MM.1S (cell line): ENCODE results near the gene LMO7.

Experiments used
- DNase-seq: peaks from one replicate; pipeline ENCODE4 v3.0.0-alpha.2; 2015
- H2AFZ ChIP-seq: fragments of 300-600 bp; sonication (generic); 2 replicates; pipeline ENCODE4 v1.6.0; 2016; ENCODE audit warnings: antibody characterized with exemption, low read length
- H3F3A ChIP-seq: fragments of 300-600 bp; sonication (generic); 2 replicates; pipeline ENCODE4 v1.6.1; 2016; ENCODE audit warnings: mild to moderate bottlenecking, antibody characterized with exemption, low read length, moderate library complexity, mixed read lengths; ENCODE audit not compliant: insufficient read depth
- H3K27ac ChIP-seq: fragments of 300-600 bp; sonication (generic); 2 replicates; pipeline ENCODE4 v1.5.1; 2016; ENCODE audit warnings: mild to moderate bottlenecking, low read length
- H3K27me3 ChIP-seq: fragments of 300-600 bp; sonication (generic); replicated peaks from 2 replicates; pipeline ENCODE4 v1.6.0; 2016; ENCODE audit warnings: low read length; ENCODE audit not compliant: insufficient read depth
- H3K36me3 ChIP-seq: fragments of 300-600 bp; sonication (generic); replicated peaks from 2 replicates; pipeline ENCODE4 v1.6.1; 2016; ENCODE audit warnings: mild to moderate bottlenecking, low read length, mixed read lengths; ENCODE audit not compliant: insufficient read depth
- H3K4me1 ChIP-seq: fragments of 300-600 bp; sonication (generic); 2 replicates; pipeline ENCODE4 v1.6.1; 2016; ENCODE audit warnings: low read length, mixed read lengths
- H3K4me2 ChIP-seq: fragments of 300-600 bp; sonication (generic); 2 replicates; pipeline ENCODE4 v1.6.0; 2016; ENCODE audit warnings: low read depth, low read length
- H3K4me3 ChIP-seq: fragments of 300-600 bp; sonication (generic); 2 replicates; pipeline ENCODE4 v1.5.1; 2016; ENCODE audit warnings: low read length, mixed read lengths
- H3K79me2 ChIP-seq: fragments of 300-600 bp; sonication (generic); 2 replicates; pipeline ENCODE4 v1.6.1; 2016; ENCODE audit warnings: mixed run types, low read length, mixed read lengths
- H3K9ac ChIP-seq: fragments of 300-600 bp; sonication (generic); 2 replicates; pipeline ENCODE4 v1.6.1; 2016; ENCODE audit warnings: low read length, mixed read lengths
- H3K9me2 ChIP-seq: fragments of 300-600 bp; sonication (generic); replicated peaks from 2 replicates; pipeline ENCODE4 v1.6.1; 2016; ENCODE audit warnings: mild to moderate bottlenecking, low read length, mixed read lengths; ENCODE audit not compliant: insufficient read depth
- H3K9me3 ChIP-seq: fragments of 300-600 bp; sonication (generic); replicated peaks from 2 replicates; pipeline ENCODE4 v1.6.1; 2016; ENCODE audit warnings: mild to moderate bottlenecking, low read length, mixed read lengths; ENCODE audit not compliant: insufficient read depth
- H4K20me1 ChIP-seq: fragments of 300-600 bp; sonication (generic); 2 replicates; pipeline ENCODE4 v1.6.1; 2016; ENCODE audit warnings: mild to moderate bottlenecking, low read length, moderate library complexity, mixed read lengths; ENCODE audit not compliant: insufficient read depth
- EZH2 ChIP-seq: fragments of 300-600 bp; sonication (generic); optimal IDR thresholded peaks from 2 replicates; pipeline ENCODE3; 2017; ENCODE audit warnings: low read depth, mild to moderate bottlenecking, antibody characterized with exemption, low read length, mixed read lengths
- EZH2phosphoT487 ChIP-seq: fragments of 300-600 bp; sonication (generic); IDR thresholded peaks from 2 replicates; pipeline ENCODE4 v1.6.1; 2018; ENCODE audit warnings: antibody characterized with exemption, low read length
- TF ChIP-seq, protein P1 (sequence below): fragments of 300-600 bp; sonication (generic); IDR thresholded peaks from 2 replicates; pipeline ENCODE4 v1.5.1; 2016; ENCODE audit warnings: antibody characterized with exemption, low read length, mixed read lengths

LMO7 gene

GRCh38 chr13:75811841-75812240 lies 175.7 kb downstream of the LMO7 start:
- no peak for TF ChIP-seq EZH2phosphoT487
- TF ChIP-seq, protein P1, sequence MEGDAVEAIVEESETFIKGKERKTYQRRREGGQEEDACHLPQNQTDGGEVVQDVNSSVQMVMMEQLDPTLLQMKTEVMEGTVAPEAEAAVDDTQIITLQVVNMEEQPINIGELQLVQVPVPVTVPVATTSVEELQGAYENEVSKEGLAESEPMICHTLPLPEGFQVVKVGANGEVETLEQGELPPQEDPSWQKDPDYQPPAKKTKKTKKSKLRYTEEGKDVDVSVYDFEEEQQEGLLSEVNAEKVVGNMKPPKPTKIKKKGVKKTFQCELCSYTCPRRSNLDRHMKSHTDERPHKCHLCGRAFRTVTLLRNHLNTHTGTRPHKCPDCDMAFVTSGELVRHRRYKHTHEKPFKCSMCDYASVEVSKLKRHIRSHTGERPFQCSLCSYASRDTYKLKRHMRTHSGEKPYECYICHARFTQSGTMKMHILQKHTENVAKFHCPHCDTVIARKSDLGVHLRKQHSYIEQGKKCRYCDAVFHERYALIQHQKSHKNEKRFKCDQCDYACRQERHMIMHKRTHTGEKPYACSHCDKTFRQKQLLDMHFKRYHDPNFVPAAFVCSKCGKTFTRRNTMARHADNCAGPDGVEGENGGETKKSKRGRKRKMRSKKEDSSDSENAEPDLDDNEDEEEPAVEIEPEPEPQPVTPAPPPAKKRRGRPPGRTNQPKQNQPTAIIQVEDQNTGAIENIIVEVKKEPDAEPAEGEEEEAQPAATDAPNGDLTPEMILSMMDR = no peak
- no peak for TF ChIP-seq EZH2
- no peak overlapping the region for H3K4me2 ChIP-seq
- H3K79me2 ChIP-seq = no peaks in the 10 kb centered on the region
- H3K9me2 ChIP-seq = no peaks in the 10 kb centered on the region
- H3K27me3 ChIP-seq = no peaks in the 10 kb centered on the region
- H3K9ac ChIP-seq = no peak overlapping the region
- H3K4me1 ChIP-seq = no peaks in the 10 kb centered on the region
- no peak overlapping the region for H3K27ac ChIP-seq
- H3K9me3 ChIP-seq = no peaks in the 10 kb centered on the region
- no peak overlapping the region for H2AFZ ChIP-seq
- no peaks in the 10 kb centered on the region for H3F3A ChIP-seq
- no peaks in the 10 kb centered on the region for H4K20me1 ChIP-seq
- H3K36me3 ChIP-seq = no peaks in the 10 kb centered on the region
- H3K4me3 ChIP-seq = no peak overlapping the region
- DNase-seq = no peak

- H3K4me2 ChIP-seq = no peak overlapping the region
- H4K20me1 ChIP-seq = no peaks in the 10 kb centered on the region
- no peaks in the 10 kb centered on the region for H3K4me1 ChIP-seq
- no peaks in the 10 kb centered on the region for H3F3A ChIP-seq
- DNase-seq = no peak
- H3K36me3 ChIP-seq = no peaks in the 10 kb centered on the region
- no peaks in the 10 kb centered on the region for H3K9me2 ChIP-seq
- H3K27ac ChIP-seq = no peak overlapping the region
- no peak overlapping the region for H2AFZ ChIP-seq
- no peak overlapping the region for H3K4me3 ChIP-seq
- H3K79me2 ChIP-seq = no peaks in the 10 kb centered on the region
- TF ChIP-seq EZH2 = no peak
- TF ChIP-seq, protein P1 = no peak
- TF ChIP-seq EZH2phosphoT487 = no peak
- no peak overlapping the region for H3K9ac ChIP-seq
- H3K9me3 ChIP-seq = no peaks in the 10 kb centered on the region
- H3K27me3 ChIP-seq = no peaks in the 10 kb centered on the region
These were observed 176.6 kb downstream of the LMO7 start for GRCh38 chr13:75812751-75813181.

DNA sequence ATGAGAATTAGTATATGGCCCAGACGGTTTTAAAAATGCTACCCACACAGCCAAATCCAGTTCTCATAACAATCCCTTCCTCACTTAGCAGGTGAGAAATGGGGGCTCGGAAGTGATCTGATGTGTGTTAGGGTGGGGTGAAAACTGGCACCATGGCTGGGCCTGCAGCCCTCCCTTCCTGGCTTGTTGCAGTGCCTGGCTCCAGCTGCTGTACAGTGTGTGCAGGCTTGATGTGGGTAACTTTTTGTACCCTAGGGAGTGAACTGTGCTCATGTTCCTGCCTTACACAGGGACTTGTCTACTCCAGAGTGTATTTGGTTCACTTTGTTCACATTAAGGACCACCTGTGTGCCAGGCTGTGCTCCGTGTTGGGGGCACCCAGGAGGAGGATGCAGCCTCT lies 177.2 kb downstream of the LMO7 start:
- no peaks in the 10 kb centered on the region for H3K27me3 ChIP-seq
- H2AFZ ChIP-seq = no peak overlapping the region

More for the DNA sequence above, 177.2 kb downstream of the LMO7 start:
- H3K27ac ChIP-seq = no peak overlapping the region
- no peak overlapping the region for H3K4me3 ChIP-seq
- H4K20me1 ChIP-seq = no peaks in the 10 kb centered on the region
- H3K9me3 ChIP-seq = no peaks in the 10 kb centered on the region
- TF ChIP-seq, protein P1 = no peak
- TF ChIP-seq EZH2phosphoT487 (no peak), EZH2 (no peak)
- H3F3A ChIP-seq = no peaks in the 10 kb centered on the region
- H3K4me2 ChIP-seq = no peak overlapping the region
- DNase-seq = no peak
- H3K36me3 ChIP-seq = no peaks in the 10 kb centered on the region
- H3K9ac ChIP-seq = no peak overlapping the region
- no peaks in the 10 kb centered on the region for H3K4me1 ChIP-seq
- H3K79me2 ChIP-seq = no peaks in the 10 kb centered on the region
- H3K9me2 ChIP-seq = no peaks in the 10 kb centered on the region
